GM19351 (cell line): ENCODE data around the gene NMT1.

Experiments used
- ATAC-seq: cut with Tn5 transposase; IDR thresholded peaks from one replicate; pipeline ENCODE4 v1.9.1; 2021; ENCODE audit warnings: mild to moderate bottlenecking, moderate library complexity; ENCODE audit not compliant: unreplicated experiment

The NMT1 gene

DNA sequence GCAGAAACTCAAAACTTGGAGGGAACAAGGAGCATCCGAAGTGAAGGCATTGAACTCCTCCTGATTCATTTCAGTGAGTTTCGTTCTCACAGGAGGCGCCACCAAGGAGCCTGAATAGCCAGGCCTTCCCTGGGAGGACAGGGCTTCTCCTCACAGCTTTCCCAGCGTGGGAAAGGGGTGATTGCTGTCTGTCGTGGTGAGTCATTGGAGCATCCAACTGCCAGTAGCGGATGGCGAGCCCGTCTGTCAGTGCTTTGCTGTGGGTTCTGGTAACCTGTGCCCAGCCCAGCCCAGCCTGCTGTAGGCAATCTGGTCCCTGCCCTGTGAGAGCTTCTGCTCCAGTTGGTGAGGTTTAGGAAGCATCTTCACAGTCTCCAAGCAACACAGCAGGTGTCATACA, 42.9 kb downstream of the NMT1 start:
- no peak for ATAC-seq

DNA sequence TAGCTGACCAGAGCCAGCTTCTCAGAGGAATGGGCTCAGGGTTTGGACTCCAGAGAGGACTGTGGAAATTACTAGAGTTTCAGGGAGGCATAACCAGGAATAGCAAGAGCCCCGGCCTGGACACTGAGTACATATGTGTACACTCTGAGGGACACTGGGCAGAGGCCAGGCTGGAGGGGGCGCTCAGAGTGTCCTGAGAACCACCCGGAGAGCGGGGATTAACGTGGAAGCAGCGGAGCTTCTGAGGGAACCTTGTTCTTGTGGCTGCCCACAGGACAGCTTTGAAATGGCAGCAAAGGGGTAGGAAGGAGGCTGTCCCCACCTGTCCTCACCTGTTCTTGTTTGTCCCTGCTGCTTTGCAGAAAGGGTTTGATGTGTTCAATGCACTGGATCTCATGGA, 43.4 kb downstream of the NMT1 start:
- no peak for ATAC-seq

DNA sequence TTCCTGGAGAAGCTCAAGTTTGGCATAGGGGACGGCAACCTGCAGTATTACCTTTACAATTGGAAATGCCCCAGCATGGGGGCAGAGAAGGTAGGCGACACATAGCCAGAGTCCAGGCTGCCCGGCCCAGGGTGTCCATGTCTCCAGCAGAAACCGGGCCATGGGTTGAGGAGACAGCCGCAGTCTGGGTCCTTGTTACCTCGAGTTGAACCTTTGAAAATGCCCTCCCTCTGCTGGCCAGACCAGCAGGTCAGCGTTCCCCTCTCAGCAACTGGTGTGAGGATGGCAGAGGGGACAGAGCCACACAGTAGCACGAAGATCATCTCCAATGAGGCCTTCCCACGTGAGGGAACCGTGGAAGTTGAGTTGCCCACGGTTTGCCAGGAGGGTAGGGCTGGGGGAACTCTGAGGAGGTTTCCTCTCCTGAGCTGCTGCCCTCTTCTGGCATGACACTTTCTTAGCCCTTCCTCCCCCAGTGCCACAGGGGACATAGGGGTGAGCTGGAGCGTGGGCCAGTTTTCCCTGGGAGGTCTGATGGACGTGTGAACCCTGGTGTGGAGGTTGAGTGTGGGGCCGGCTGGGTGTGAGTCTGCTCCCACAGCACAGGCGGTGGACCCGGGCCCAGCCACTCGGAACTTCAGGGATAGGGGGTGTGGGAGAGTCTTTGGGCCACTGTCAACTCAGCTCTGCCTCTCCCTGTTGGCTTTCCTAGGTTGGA, 43.9 kb downstream of the NMT1 start:
- ATAC-seq: no peak

DNA sequence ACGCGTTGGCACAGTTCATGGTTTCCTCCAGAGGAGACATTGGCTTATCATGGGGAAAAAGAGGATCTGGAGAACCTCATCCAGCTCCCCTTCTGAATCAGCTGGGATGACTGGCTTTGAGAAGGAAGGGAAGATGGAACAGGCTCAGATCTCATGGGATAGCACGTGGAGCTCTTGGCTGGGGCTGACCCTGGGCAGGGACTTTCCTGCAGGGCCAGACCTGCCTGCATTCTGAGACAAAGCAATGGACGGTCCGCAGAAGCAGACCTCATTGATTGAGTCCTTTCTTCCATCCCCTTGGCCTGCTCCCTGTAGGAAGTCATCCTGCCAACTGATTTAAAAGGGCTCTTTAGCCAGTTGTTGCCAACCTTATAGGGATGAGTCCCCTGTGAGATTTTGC, 45.0 kb downstream of the NMT1 start:
- ATAC-seq: no peak

DNA sequence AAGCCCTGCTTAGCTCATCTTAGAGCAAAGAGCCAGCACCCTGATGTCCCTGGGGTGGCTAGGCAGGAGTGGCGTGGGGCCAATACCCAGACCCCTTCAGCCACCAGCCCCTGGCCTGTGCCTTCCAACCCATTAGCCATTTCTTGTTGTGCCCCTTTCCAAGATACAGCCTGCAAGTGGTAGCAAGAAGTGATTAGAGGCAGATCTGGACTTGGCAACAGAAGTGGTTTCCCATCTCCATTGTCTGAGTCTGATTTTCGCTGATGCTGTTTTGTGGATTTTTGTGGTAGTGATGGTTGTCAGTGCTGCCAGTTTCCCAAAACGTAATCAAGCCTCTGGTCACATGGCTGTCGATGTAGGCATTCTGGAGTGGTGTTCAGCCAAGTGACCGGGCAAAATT, 45.5 kb downstream of the NMT1 start:
- ATAC-seq: no peak

DNA sequence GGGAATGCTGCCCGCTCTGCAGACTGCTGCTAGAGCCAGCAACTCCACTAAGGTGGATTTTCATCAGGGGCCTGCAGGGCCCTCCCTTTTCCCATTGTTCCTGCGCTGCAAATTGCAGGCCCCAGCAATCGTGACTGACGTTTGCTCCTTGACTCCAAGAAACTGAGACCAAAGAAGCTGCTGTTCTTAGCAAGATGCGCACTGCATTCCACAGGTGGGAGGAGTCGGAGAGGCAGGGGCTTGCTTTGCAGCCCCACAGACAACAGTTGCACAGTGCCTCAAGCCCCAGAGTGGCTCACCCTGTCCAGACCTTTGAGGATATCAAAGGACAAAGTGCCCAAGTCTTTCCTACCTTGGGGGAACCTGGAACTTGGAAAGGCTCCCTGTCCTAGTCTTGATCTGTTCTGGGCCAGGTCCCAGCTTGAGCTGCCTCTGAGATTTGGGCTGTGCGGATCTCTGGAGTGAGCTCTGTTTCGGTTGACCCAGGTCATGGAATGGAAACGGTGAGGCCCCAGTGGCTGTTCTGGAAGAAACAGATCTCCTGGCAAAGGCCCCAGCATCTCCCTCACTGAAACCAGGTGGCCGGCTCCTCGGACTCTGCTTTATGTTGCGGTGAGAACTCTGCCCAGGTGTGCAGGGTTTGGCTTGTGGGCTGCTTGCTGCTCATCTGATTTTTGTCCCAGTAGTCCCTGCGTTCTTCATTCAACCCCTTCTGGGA, 46.3 kb downstream of the NMT1 start:
- no peak for ATAC-seq

DNA sequence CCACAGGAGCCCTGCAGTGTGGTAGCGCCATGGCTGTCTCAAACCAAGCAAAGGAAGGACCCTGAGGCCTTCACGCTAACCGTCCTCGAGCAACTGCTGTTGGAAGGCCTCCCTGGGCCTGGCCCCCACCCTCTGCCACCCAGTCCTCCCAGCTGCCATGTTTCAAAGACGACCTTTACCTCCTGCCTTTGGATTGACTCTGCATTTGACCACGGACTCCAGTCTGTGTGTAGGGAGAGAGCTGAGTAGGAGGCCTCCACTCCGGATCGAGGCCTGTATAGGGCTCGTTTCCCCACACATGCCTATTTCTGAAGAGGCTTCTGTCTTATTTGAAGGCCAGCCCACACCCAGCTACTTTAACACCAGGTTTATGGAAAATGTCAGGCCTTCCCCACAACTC, 46.9 kb downstream of the NMT1 start:
- ATAC-seq: no peak

DNA sequence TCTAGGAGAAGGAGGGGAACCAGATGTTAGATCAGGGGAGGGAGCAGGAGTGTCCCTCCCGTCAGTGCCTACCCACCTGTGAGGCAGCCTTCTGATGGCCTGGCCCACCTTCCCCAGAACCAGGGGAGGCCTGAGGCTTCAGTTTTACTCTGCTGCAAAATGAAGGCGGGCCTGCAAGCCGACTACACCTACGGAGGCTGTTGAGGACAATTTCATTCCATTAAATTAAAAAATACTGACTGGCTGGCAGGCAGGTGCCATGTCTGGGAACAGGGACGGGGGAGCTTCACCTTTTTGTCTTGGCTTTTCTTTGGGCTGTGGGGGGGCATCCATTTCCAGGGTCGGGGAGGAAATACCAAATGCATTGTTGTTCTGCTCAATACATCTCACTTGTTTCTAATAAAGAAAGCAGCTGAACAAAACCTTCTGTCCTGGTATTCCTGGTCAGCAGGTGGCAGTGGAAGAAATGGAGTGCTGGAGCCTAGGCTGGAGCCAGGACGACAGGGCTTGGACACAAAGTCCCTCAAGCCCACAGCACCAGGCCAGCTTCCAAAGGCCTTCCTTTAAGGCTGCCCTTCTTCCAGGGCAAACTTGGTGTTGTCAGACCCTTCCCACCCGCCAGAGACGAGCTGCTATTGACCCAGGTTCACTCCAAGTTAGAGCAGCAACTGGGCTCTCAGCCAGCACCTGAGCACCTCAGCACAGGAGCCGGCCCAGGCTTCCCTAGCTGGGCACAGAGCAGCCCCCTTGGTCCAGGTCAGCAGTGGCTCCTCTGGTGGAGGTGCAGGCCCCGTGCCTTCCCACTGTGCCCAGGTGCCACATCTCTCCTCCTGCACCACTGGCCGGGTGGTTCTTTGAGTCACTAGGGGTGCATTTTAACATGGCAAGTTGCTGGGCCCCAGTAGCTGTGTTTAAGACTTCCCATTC, 47.7 kb downstream of the NMT1 start:
- no peak for ATAC-seq

DNA sequence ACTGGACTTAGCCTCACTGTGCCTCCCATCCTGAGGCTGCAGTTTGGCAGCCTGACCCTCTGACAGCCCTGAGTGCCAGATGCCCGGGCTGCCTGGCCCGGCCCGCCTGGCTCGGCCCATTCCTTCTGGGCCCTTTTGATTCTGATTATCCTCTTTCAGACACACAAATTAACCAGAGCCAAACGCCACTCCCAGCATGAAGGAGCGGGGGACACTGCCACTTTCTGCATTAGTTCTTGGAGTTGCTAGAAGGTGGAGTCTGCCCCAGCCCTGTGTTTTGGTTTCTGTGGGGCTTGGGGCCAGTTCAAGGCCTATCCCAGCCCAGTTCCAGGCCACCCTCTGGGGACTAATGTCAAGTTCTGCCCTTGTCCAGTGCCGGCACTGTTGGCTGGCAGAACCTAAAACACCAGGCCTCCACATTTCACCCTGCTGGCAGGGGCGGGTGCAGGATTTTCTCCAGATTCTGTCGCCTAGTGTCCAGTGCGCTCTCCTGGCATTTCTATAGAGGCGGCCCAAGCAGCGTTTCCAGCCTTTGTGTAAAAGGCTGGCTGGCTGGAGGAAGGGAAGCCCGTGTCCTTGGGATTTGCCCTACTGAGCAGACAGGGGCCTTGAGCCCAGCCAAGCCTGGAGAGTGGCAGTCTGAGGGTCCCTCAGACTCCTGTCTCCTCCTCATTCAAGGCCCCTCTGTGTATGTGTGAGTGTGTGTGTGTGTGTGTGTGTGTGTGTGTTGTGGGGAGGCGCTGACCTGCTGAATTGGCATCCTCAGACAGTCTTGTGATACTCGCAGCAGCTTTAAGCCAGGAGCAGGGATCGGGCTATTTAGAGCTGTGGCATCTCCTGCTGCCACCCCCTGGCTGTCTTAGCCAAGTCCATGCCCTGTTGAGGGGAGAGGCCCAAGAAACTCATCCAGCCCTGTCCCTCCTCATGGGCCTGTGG, 49.8 kb downstream of the NMT1 start:
- no peak for ATAC-seq

DNA sequence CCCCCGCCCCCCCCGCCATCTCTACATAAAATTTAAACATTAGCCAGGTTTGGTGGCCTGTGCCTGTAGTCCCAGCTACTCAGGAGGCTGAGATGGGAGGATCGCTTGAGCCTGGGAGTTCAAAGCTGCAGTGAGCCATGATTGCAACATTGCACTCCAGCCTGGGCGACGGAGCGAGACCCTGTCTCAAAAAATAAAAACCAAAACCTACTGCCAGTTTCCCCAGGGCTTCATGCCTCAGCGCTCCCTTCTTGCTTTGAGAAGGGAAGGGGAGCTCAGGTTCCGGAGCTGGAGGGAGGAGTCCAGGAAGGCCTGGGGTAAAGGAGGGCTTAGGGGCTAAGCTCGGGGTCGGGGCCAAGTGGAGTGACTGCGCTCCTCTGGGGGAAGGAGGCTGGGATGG, 50.7 kb downstream of the NMT1 start:
- ATAC-seq: no peak

DNA sequence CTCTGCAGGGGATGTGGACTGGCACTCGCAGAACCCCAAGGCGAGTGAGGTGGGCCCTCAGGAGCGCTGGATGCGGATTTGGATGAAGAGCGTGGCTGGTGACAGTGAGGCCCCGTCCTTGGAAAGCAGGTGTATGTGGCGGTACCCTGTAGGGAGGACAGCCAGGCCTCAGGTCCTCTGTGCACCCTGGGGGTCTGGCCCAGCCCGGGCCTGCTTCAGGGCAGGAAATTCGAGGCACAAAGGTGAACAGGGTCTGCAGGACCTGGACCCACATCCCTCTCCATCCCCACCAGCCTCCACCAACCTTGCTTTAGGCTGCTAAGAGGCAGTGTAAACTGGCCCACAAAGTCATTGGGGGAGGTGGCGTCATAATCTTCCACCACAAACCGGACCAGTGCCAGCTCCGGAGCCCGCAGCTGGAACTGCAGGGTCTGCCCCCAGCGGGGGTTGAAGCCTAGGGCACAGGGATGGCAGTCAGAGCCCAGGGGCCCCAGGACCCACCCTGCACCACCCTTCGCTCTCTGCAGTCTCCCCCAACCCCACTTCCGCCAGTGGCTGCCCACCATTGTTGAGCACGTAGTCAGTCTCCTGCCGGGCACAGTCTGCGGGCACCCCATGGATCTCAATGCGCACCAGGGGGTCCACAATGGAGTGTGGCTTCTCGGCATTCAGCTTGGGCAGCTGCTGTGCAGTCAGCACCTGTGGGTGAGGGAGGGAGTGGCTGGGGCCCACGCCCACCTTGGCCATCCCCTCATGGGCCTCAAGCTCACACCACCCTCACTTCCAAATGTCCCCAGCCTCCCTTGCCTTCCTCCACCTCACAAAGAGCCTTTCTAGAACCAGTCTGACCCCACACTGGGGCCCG, 51.7 kb downstream of the NMT1 start:
- no peak for ATAC-seq

DNA sequence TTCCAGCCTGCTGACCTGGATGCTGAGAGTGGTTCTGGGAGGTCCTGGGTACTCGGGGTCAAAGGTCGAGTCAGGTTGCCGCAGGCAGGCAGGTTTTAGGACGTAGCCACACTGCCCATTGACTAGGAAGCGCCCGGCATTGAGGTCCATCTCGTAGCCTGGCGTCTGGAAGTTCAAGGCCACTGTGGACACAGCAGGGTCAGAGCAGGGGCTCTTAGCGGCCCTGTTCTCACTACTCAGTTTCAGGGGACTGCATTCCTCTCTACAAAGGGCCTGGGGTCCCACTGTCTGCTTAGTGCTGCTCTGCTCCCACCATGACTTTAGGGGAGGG, 52.3 kb downstream of the NMT1 start:
- no peak for ATAC-seq

DNA sequence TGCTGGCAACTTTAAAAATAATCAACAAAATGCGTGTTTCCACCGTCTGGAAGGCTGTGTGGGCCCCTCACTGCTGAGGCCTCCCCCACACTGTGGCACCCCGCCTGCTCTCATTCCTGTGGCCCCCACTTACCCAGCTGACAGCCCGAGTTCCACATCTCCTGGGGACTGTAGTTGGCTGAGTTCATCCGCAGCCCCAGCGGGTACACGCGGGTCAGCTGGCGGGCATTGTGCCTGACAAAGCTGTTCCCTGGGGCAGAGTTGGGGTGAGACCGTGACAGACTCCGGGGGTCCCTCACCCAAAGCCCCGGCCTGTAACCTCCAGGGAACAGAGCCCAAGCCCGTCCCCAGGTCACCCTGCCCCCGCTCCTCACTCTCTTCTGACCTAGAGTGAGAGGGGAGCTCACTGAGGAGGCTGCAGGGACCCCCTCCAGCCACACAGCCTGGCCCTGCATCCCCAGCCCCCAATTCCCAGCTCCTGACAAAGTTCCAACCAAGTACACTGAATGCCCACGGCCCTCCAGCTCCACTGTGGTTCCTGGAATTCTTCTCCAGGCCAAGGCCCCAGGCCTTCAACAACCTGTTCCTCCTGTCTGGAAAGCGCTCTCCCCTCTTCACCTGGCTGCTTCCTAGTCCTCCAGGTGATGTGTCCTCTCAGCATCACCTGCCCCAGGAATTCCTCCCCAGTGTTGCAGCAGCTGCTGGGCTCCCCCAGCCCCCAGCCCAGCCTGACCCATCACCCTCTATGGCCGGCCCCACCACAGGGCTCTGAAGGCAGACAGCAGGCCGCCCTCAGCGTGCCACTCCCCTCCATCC, 53.2 kb downstream of the NMT1 start:
- no peak for ATAC-seq

DNA sequence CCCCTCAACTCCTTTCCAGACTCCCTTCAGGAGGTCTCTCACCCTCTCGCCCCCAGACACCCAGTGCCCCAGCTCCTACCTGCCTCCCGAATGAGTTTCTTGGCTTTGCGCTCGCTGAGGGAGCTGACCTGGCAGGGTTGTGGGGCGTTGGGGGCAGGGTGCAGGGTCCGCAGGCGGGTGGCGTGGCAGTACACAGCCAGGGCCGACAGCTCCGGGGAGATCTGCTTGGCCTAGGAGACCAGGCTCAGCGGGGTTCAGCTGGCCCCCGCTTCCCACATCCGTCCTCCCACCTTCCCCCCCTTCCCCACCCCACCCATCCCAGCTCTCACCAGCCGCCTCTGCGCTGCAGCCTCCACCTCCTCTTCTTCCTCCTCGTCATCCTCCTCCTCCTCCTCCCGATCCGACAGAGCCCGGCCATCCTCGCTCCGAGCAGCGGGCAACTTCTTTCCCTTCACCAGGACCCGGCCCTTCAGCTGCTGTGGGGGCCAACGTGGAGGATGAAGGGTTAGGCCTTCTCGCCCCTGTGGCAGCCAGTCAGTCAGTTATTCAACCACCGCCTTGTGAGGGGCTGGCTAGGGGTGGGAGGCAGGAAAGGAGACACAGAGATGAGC, 54.0 kb downstream of the NMT1 start:
- no peak for ATAC-seq

DNA sequence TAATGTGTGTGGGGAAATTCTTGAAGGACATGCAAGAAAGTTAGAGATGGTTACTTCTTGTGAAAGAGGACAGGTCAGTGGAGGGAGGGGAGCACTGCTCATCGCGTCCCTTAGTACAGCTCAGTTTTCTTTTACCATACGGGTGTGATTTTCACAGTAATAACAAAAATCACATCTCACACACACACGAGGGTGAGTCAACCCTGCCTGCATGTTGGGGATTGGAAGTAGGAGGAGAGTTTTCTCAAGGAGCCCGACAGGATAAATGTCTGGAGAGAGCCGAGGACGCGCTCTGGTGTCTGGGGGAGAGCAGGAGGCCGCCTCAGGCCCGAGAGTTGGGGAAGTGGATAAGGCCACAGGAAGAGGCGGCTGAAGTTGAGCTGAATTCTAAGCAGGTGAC, 54.8 kb downstream of the NMT1 start:
- no peak for ATAC-seq

DNA sequence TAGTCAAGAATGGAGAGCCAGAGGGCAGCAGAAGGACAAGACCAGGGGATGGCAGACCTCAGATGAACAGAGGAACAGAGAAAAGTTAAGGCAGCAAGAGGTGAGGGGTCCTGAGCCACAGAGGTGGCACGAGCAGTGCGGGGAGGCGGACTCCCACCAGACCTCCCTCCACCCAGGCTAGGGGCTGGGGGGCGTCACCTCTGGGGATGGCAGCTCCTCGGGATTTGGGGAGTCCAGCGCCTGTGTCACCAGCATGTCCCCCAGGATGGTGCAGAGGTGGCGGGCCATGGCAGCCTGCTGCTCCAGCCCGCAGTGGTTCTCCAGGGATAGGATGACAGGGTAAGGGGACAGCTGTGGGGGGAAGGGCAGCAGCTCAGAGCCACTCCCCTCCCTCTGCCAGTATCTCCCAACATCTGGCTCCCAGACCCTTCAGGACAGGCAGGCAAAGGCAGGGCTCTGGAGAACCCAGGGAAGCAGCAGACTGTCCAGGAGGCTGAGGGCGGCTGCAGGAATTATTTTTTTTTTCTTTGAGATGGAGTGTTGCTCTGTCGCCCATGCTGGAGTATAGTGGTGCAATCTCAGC, 55.4 kb downstream of the NMT1 start:
- ATAC-seq: no peak

DNA sequence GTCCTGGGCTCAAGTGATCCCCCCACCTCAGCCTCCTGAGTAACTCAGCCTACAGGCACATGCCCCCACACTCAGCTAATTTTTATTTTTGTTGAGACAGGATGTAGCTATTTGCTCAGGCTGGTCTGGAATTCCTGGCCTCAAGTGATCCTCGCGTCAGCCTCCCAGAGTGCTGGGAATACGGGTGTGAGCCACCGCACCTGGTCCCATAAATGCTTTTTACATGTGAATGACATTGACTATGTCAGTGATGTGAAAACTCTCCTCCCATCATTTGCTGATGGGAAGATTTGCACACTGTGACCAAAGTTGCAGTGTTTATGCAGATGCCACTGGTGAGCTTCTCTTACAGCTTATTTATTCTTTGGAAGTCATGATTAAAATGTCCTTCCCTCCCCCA, 56.2 kb downstream of the NMT1 start:
- no peak for ATAC-seq
